Globus pallidus (tissue), 1 donor: ENCODE measurements around the gene PDE6B.
A peak's percentile ranks its signal among the peaks of the same experiment; 100 is the strongest.
"Not testable (repeated sequence)": the region's sequence is repeated elsewhere in the genome, so short reads cannot be mapped to it uniquely, and the experiment has no call there.

Experiments
- DNase-seq: peaks from one replicate; pipeline ENCODE4 v3.0.0-alpha.2; 2015; ENCODE audit warnings: low spot score

The PDE6B gene

DNA sequence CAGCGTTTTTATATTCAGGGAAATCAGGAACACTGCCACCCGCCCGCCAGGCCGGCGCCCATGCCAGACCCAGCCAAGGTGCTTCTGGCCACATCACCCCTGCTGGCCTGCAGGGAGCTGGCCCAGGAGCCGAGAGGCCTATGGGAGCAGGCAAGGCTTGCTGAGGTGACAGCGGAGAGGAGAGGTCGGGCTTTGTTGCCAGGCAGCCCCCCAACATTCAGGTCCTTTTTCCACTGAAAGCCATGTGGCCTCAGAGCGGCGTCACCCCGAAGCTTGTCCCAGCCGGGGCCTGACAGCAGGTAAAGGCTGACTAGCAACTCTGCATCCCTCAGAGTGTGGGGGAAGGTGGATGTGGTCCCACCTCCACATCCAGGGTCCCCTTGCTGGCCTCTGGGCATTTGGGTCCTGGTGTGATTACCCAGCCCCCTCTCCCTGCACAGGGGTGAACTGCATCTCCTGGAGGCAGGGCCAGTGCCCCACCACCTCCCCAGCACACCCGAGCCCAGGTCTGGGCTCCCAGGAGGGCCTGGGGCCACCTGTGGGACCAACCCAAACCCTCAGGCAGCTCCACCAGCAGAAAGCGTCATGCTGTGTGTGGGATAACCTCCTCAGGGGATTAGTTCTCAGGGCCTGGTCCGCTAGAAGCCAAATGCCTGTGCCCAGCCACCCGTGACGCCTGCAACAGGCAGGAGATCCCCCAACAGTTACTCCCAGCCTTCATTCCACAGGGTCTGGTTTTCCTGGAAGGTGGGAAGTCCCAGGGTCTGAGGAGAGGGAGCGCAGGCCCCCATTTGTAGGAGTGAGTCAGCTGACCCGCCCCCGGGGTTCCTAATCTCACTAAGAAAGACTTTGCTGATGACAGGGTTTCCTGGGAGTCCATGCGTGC lies at the start of gene PDE6B:
Gene PDE6B, plus strand, starts transcription at position 869 of the 886 bp plus-strand sequence. CDS start 54 bp downstream, outside the sequence.
- no peak for DNase-seq

DNA sequence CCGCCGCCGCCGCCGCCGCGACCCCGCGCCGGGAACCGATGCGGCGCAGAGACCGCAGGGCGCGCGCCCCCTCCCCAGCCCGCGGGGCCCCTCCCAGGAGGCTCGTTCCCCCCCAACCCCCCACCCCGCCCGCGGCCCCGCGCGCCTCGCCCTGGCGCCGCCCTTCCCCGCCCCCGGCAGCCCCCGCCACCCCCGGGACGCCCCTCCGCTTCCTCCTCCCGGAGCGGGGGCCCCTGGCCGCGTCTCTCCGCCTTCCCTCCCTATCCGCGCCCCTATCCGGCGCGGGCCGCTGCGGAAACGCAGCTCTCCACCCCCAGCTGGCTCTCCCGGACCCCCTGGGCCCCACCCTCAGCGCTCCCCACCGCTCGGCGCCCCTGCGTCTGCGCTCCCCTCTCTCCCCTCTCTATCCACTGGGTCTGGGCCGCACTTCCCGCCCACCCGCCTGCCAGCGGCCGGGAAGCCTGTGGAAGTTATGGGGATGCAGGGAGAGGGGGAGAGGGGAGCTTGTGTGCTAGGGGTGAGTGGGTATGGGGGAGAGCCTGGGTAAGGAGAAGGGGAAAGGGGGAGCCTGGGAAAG lies 49.0 kb upstream of the PDE6B start, which contains the start of gene TMEM271:
Gene TMEM271, minus strand, starts transcription at position 51 of the 577 bp plus-strand sequence. CDS start 233 bp downstream, outside the sequence.
- no peak for DNase-seq

DNA sequence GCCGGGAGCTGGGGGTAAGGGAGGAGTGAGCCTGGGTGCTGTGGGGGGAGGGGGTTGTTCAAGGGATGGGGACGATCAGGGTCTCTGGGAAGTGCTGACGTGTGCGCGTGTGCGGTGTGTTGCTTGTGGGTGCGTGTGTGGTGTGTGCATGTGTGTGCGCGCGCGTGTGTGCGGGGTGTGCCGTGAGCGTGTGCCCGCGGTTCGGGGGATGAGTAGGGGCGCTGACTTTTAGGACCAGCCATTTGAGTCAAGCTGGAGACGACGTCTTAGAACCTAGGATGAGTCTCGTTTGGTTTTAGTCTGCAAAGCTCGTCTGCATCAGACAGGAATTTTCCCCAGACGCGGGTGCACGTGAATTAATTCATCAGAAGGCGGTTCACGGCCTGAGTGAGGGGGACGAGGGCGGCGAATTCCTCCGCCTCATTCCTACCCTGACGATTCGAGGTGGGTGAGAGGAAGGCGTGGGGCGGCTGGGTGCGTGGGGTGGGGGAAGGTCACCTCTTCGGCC lies 48.3 kb upstream of the PDE6B start:
- DNase-seq: no peak

DNA sequence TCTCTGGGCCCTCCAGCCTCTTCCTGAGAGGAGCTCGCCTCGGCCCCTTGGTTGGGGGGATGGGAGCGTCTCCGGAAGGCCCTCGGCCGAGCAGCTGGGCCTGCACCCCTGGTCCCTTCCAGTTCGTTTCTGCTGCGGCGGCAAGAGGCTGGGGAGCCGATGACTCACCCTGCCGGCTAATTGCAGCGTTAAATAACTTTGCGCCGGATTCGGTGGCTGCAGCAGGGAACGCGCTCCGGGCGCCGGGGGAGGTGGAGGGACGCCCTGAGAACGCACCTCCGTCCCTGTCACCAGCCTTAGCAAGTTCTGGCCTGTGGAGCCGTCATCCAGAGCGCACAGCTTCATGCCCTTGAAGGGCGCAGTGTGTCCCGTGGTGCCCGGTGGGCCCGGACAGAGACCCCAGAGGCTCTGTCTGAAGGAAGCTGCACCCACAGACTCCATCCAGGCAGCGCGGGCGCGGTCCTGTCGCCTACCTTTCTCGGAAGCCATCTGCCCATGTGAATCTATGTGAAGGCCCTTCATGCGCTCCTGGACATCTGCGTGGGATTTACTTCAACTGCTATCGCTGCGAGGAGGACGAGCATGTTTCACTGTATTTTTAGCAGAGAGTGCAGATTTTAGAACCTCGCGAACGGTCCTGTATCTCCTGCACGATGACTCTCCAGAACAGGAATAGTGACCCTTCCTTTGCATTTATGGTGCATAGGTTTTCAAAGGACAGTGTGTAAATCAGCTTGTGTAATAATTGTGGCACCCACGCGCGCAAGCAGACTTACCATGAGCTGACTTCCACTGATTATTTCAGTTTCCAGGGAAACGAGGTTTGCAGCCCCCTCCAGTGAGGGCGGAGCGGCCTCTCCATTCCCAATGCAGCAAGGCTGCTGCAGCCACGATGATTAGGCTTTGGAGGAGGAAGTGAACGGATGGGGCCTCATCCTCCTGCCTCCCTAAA lies 47.6 kb upstream of the PDE6B start:
- DNase-seq: no peak

DNA sequence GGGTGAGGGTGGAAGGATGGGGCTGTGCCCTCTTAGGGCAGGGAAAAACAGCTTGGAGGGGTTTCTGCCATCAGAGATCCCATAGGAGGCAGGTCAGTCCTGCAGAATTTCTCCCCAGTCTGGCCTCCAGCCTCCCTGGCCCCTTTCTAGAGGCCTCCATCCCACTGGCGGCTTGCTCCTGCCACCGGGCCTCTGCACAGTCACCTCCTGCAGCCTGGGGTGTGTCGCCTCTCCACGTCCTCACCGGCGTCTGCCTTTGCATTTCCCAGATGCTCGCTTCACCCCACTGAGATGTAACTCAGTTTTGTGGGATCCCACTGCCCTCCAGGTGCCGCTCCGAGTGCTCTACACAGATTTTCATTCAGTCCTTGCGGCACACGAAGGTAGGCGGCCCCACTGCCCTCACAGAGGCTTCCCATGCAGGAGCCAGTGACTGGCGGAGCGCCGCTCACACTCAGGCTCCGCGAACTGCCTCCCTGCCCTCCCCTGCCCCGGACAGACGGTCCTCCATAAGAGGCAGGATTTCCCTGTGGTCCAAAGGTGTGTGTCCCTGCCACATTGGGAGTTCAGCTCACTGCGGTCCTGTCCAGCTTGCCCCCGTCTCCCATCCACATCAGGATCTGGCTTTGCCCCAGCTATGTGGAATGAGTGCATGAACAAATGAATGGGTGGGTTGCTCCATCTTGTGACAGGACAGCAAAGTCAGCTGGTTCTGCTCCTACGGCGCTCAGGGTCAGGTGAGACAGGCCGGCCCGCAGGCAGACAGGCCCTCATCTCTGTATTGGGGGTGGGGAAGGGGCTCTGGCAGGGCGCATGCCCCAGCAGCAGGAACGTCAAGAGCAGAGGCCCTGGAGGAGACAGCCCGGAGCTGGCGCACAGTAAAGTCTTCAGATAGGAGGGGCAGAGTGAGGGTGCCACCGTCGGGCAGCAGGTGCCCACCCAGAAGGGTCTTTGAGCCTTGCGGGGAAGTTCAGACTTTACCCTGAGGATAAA lies 46.6 kb upstream of the PDE6B start:
- DNase-seq: no peak

DNA sequence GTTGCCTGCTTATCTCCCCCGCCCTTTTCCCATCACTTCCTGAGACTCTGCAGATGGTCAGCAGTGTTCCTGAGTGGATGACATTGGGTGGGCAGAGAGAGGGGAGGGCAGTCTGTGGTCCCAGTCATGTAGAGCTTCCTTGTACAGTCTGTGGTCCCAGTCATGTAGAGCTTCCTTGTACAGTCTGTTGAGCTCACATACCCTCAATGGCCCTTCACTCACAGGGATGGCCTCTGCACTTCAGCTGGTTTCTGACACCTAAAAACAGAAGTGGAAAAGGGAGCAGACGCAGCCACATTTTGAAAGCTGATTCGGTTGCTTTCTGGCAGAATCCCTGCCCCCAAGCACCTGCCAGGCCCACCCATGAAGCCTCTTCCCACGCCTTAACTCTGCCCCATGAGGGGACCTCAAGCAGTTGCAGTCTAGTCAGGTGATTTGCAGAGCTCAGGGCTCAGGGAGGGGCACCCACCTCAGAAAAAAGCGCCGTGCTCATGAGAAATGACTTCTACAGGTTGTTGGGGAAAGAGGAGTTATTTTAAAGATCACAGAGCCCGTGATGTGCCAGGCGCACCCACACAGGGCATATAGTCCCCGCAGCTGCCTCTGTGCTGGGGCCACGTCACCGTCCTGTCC lies 45.7 kb upstream of the PDE6B start:
- DNase-seq: no peak

DNA sequence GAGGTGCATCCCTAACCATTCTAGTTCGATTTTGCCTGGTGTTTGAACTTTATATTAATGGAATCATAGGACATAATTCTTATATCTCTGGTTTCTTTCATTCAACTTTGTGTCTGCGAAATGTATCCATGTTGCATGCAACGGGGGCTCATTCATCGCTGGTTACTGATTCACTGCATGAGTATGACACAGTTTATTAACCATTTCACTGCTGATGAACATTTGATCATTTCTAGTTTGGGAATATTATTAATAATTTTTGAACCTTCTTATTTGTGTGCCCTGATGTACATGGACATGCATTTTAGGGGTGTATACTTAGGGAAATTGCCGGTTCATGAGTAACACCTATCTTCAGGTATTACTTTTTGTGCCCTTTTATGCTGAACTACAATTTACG lies 44.2 kb upstream of the PDE6B start:
- DNase-seq: no peak

DNA sequence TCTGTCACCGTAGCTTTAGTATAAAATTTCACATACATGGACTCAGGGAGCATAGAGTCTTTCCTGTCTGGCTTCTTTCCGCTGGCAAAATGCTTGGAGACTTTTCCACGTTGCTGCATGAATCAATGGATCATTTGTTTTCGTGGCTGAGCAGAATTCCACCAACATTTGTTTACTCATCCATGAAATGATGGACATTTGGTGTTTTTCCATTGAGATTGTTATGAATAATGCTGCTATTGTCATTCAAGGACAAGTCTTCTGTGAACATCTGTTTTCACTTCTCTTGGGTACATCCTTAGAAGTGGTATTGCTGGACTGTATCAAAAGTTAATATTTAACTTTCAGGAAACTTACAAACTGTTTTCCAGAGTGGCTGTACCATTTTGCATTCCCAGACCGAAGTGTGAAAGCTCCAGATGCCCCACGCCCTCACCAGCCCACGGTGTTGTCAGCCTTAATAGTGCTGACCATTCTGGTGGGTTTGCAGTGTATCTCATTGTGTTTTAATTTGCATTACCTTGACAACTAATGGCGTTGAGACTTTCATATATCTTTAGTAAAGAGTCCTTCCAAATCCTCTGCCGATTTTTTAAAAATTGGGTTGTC lies 43.5 kb upstream of the PDE6B start:
- peak; percentile 24 for DNase-seq

DNA sequence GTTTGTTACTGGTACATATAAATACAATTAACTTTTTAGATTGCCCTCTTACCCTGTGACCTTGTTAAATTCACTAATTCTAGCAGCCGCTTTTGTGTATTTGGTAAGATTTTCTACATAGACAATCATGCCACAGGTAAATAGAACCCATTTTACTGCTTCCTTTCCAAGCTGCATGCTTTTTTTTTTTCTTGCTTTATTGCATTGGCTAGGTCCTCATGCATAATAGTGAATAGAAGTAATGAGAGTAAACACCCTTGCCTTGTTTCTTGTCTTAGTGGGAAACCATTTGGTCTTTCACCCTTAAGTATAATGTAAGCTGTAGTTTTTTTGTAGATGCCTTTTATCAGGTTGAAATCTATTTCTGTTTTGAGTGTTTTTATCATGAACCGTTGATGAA lies 41.6 kb upstream of the PDE6B start:
- DNase-seq: no peak

DNA sequence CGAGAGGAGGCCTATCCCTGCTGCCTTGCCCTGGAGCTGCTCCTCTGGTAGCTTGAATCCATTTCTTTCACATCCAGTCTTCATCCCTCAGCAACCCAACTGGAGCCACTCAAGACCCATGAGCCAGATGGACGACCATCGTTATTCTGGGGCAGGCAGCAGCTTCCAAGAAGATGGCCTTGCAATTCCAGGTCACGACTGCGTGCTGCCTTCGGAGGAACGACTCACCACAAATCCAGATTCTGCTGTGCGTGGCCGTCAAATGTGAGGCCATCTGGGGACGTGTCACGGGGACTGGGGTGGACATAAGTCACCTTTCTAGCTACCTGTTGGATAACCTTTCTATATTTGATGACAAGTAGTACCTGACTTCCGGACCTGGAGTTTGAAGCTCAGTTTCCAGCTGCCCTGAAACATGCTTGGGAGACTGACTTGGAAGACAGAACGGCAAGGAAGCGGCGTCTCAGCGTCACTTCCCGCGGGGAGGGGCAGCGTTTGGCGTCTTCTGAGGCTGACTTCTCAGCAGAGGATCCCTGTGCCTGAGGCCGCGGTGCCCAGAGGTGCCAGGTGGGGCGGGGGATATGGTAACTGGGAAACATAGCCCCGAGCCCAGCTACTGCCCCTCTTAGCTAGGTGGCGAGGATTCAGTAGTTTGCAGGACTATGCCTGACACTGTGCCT lies 37.6 kb upstream of the PDE6B start:
- DNase-seq: no peak

DNA sequence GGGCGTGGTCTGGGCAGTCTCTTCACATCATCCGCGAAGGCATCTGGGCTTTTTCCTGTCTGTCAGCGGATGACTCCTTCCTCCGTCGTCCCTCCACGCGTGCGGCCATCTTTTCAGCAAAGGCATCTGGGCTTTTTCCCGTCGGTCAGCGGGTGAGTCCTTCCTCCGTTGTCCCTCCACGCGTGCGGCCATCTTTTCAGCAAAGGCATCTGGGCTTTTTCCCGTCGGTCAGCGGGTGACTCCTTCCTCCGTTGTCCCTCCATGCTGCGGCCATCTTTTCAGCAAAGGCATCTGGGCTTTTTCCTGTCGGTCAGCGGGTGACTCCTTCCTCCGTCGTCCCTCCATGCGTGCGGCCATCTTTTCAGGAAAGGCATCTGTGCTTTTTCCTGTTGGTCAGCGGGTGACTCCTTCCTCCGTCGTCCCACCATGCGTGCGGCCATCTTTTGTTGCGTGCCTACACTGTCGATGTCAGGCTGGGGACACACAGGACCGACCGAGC lies 37.0 kb upstream of the PDE6B start:
- no peak for DNase-seq

DNA sequence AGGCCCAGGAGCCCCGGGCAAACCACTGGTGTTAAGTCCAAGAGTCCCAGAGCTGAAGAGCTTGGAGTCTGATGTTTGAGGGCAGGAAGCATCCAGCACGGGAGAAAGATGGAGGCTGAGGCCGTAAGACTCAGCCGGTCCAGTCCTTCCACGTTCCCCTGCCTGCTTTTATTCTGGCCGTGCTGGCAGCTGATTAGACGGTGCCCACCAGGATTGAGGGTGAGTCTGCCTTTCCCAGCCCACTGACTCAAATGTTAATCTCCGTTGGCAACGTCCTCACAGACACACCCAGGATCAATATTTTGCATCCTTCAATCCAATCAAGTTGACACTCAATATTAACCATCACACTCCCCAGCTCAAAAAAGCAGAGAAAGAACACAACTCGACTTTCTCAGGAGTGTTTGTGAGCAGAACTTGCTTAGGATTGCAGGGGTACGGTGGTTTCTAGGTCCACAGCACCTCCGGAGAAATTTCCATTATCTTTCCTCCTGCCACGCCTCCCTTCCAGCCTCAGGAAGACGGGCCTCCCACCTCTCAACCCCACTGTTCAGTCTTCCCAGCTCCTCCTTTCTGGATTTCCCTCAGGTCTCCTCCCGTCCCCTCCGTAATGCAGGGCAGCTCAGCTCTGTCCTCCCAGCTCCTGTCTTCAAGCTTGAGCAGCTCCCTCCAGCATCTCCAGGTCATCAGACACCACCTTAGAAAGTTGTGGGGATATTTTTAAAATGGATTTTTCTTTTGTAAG lies 36.0 kb upstream of the PDE6B start:
- no peak for DNase-seq

DNA sequence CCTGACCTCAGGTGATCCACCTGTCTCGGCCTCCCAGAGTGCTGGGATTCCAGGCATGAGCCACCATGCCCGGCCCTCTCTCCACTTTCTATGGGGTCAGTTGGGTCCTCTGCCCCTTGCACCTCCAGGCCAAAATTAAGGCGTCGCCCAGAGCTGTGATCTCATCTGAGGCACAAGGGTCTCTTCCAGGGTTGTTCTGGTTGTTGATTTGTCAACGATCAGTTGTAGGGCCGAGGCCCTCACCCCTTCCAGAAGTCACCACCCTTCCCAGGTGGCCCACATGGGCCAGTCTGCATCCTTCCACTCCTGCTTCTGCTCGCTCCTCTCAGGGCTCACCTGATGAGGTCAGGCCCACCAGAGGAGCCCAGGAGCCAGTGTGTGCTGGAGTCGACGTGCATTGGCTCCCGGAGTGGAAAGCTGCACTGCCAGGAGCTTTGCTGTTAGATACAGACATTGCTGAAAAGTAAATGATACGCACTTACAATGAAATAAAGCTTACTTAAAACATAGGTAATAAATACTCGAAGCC lies 35.0 kb upstream of the PDE6B start:
- no peak for DNase-seq

DNA sequence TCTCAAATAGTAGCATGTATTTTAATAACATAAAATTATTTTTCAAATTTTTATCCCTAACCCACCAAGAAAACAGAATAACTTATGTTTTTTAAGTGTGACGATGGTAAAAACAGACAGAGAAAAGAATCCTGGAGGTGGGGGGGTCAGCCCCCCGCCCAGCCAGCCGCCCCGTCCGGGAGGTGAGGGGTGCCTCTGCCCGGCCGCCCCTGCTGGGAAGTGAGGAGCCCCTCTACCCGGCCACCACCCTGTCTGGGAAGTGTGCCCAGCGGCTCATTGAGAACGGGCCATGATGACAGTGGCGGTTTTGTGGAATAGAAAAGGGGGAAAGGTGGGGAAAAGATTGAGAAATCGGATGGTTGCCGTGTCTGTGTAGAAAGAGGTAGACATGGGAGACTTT lies 33.2 kb upstream of the PDE6B start:
- DNase-seq: not testable (repeated sequence)

DNA sequence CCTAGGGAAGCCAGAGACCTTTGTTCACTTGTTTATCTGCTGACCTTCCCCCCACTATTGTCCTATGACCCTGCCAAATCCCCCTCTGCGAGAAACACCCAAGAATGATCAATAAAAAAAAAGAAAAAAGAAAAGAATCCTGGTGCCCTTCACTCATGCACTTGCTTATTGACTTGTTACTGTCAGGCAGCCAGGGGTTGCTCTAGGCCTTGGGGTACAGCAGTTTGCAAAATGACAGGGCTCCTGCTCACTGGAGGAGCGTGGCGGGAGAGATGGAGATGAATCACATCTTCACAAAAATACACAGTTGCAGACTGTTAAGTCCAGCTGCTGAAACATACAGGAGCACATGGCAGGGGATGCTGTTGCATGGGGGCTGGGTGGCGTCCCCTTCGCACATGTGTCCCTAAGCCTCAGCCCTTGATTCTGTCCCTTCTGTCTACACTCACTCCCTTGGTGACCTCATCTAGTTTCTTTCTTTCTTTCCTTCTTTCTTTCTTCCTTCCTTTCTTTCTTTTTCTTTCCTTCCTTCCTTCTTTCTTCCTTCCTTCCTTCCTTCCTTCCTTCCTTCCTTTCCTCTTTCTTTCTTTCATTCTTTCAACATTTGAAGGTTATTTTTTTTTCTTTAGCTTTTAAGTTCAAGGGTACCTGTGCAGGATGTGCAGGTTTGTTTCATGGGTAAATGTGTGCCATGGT lies 32.4 kb upstream of the PDE6B start:
- no peak for DNase-seq

DNA sequence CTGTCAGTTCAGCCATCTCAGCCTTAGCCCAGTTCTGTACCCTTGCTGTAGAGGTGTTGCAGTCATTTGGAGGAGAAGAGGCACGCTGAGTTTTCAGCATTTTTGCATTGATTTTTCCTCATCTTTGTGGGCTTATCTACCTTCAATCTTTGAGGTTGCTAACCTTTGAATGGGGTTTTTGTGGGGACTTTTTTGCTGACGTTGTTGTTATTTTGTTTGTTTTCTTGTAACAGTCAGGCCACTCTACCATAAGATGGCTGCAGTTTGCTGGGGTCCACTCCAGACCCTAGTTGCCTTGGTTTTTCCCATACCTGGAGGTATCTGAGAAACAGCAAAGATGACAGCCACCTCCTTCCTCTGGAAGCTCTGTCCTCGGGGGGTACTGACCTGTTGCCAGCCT lies 26.4 kb upstream of the PDE6B start:
- no peak for DNase-seq

DNA sequence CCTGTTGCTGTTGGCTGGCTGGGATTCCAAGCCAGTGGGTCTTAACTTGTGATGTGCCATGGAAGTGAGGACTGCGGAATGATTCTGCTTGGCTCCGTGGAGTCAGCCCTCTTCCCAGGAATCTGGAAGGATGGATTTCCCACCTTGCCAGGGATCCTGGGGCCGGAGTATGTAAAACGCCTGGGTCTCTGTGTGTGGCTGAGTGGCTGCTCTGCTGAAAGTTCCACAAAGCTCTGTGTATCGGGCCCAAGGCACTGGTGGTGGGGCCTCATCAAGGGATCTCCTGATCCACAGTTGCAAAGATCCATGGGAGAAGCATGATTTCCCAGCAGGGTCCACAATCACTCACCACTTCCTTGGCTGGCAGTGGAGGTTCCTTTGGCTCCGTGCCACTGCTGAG lies 25.2 kb upstream of the PDE6B start:
- no peak for DNase-seq
